Transverse colon (tissue), 4 donors: ENCODE measurements around the gene FOSB. TPM values are rescaled to one million over a fixed set of nuclear protein-coding genes. Genes with fewer than 3 reads are reported as not detected.

Source experiments
- DNase-seq: peaks from one replicate; pipeline ENCODE4 v3.0.0-alpha.2; 2019
- H3K27ac ChIP-seq, 4 donors: fragments of 200-600 bp; sonication (generic); 2 replicates each; pipeline ENCODE4 v1.5.1; 2016 to 2018; ENCODE audit warnings: inconsistent platforms in 4 of 4
- H3K27me3 ChIP-seq: fragments of 200-600 bp; sonication (generic); 2 replicates; pipeline ENCODE4 v1.5.1; 2017; ENCODE audit warnings: inconsistent platforms
- H3K36me3 ChIP-seq, 4 donors: fragments of 200-600 bp; sonication (generic); 2 replicates each; pipeline ENCODE4 v1.5.1; 2017 to 2019; ENCODE audit warnings: inconsistent platforms in 4 of 4
- H3K4me1 ChIP-seq, 4 donors: fragments of 200-600 bp; sonication (generic); 2 replicates each; pipeline ENCODE4 v1.5.1; 2017 to 2020; ENCODE audit warnings: inconsistent platforms in 4 of 4
- H3K4me3 ChIP-seq, 4 donors: fragments of 200-600 bp; sonication (generic); 1 replicate in 1 of 4; 2 replicates in 3 of 4; pipeline versions ENCODE4 v1.5.1 to v1.6.1; 2017 to 2019; ENCODE audit warnings: inconsistent platforms in 4 of 4
- H3K9me3 ChIP-seq, 2 donors: fragments of 200-600 bp; sonication (generic); 2 replicates each; pipeline ENCODE4 v1.5.1; 2017 to 2019; ENCODE audit warnings: inconsistent platforms in 2 of 2
- EP300 ChIP-seq: sonication (generic); formaldehyde crosslinking; IDR thresholded peaks from one replicate; pipeline ENCODE4 v1.6.1; 2017; ENCODE audit warnings: antibody characterized with exemption, low read depth
- POLR2A ChIP-seq: fragments of 450-650 bp; IDR thresholded peaks from one replicate; pipeline ENCODE4 v1.6.1; 2016; ENCODE audit warnings: antibody characterized with exemption, mild to moderate bottlenecking, moderate library complexity
- POLR2AphosphoS5 ChIP-seq, 3 donors: sonication (generic); formaldehyde crosslinking; IDR thresholded peaks; one replicate each; pipeline ENCODE4 v1.6.1; 2016; ENCODE audit warnings: antibody characterized with exemption in 3 of 3
- WGBS, 2 donors: methylation state at CpG; one replicate each; pipeline ENCODE4 v1.1.5; 2018; ENCODE audit warnings: low coverage in 1 of 2; 5-methylcytosine and 5-hydroxymethylcytosine counted together
- in situ Hi-C, 4 donors: fragments of 200-750 bp; cut with MboI; loops; one replicate each; pipeline versions ENCODE4 v1.15.0 to v1.15.1; 2017; ENCODE audit warnings: low sequenced_read_pairs in 3 of 4, low pct_ligation_motif_present in 1 of 4, low pct_unique_long_range_greater_than_20kb in 1 of 4
- intact Hi-C: fragments of 100-400 bp; cut with DNase I; formaldehyde crosslinking; loops from one replicate; pipeline ENCODE4 v1.15.1; 2023; ENCODE audit warnings: low total_unique reads
- total RNA-seq, 4 donors: library from RNA; depleted of rRNA; stranded (reverse); fragments of >200 nt; gene quantifications; one replicate each; pipeline ENCODE4 v1.1.0, GENCODE V29; 2016
- TF ChIP-seq, protein P1 (sequence below), 5 experiments: fragments of 200-600 bp in 3 of 5; fragments of 450-650 bp in 2 of 5; sonication (generic) in 3 of 5; IDR thresholded peaks; 1 replicate in 2 of 5; 2 replicates in 3 of 5; pipeline ENCODE4 v1.5.1; 2016 to 2017; ENCODE audit warnings: antibody characterized with exemption in 5 of 5, inconsistent platforms in 3 of 5, mild to moderate bottlenecking in 2 of 5, moderate library complexity in 1 of 5

Gene FOSB
- total RNA-seq, 4 donors from 2014 or later: 14.5 to 64.7 (median 25.6) TPM

DNA sequence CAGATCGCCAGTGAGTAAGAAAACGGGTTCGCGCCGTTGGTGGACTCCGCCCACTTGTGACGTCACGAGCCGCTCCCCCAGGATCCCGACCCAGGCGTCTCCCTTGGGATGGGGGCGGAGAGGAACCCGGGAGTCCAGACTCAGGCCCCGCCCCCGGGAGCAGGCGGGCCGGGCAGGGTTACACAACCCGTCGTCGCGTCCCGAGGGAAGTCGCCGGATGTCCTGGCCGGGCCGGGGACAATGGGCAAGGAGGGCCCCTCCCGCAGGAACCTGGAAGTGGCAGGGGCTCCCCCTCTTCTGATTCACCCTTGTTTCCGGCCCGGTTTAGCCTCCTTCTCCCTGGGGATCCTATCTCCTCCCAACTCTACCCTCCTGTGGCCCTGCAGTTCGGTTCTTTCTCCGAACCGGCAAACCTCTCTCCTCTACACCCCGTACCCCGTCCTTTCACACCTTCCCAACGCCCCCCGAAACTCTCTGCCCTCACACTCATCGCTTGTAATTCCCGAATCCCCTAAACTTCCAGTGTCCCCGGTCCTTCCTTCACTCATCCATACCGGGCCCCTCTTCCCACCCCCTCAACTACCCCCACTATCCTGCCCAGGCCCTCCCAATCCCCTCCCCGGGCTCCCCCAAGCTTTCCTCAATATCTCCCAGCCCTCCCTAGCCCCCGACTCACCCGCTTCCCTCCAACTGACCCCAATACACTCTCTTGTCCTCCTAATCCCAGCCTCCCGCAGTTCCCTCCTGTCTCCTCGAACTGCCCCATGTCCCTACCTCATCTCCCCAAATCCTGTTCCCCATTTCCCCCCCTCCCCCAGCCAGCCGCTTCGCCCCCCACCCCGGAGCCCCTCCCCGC is 24.1 kb upstream of the FOSB start:
- WGBS, 2 donors: 1 to 2% methylated on average over 9 to 47 of the region's 49 CpGs
- H3K27ac ChIP-seq: peak overlapping the region; percentile 91 to 93 (median 92)
- peak; percentile 98 for DNase-seq
- H3K9me3 ChIP-seq: no peaks in the 10 kb centered on the region
- intact Hi-C loops (no loop called here), in situ Hi-C loops (loop anchor here in 3 of 4 donors (5.0 kb wide), 1 partner anchor 34 kb away; no protein-coding TSS in a partner anchor)
- H3K4me3 ChIP-seq: peak overlapping the region; percentile 28 to 59 (median 36)
- no peaks in the 10 kb centered on the region for H3K36me3 ChIP-seq
- peaks cover 11 to 65% (median 32%) of the 10 kb centered on the region in 4 donors for H3K4me1 ChIP-seq
- no peaks in the 10 kb centered on the region for H3K27me3 ChIP-seq
- TF ChIP-seq EP300: peak; percentile 71
- peak; percentile 88 to 95 (median 94) for TF ChIP-seq POLR2AphosphoS5 (IDR thresholded peaks at IDR 0.05)
- TF ChIP-seq POLR2A: peak; percentile 92
- TF ChIP-seq, protein P1, sequence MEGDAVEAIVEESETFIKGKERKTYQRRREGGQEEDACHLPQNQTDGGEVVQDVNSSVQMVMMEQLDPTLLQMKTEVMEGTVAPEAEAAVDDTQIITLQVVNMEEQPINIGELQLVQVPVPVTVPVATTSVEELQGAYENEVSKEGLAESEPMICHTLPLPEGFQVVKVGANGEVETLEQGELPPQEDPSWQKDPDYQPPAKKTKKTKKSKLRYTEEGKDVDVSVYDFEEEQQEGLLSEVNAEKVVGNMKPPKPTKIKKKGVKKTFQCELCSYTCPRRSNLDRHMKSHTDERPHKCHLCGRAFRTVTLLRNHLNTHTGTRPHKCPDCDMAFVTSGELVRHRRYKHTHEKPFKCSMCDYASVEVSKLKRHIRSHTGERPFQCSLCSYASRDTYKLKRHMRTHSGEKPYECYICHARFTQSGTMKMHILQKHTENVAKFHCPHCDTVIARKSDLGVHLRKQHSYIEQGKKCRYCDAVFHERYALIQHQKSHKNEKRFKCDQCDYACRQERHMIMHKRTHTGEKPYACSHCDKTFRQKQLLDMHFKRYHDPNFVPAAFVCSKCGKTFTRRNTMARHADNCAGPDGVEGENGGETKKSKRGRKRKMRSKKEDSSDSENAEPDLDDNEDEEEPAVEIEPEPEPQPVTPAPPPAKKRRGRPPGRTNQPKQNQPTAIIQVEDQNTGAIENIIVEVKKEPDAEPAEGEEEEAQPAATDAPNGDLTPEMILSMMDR (IDR thresholded peaks at IDR 0.05): no peak

DNA sequence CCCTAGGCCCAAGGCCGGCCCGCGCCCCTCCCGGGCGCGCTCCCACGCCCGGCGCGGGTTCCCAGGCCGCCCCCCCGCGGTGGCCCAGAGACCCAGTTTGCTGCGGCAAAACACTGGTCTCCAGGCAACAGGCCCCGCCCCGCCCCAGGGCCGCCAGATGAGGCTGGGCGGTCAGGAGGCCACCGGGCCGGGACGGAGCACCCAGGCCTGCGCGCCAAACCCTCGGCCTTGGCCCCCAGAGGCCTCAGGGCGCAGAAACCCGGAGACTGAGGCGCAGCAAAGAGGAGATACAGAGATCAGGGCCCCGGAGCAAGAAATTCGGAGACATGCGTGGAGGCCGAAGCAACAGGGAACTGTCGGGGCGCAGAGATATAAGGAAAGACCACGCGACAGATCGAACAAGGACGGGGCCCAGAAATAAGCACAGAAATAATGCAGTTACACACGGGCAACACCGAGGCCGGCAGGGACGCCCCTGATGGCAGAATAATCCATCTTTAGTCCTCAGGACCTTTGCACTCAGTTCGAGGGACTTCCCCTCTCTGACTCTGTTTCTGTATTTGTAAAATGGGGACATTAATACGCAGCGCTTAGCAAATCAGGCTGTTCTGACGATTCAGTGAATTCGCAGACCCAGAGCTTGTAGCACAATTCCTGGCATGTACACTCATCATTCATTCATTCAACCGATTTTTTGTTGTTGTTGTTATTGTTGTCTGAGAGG is 23.3 kb upstream of the FOSB start:
- peaks cover 15 to 68% (median 39%) of the 10 kb centered on the region in 4 donors for H3K4me1 ChIP-seq
- H3K27ac ChIP-seq: peak overlapping the region; percentile 91 to 93 (median 92)
- WGBS, 2 donors: 14 to 40% methylated on average over 5 to 27 of the region's 47 CpGs
- in situ Hi-C loops (loop anchor here in 3 of 4 donors (5.0 kb wide), 1 partner anchor 33 kb away; no protein-coding TSS in a partner anchor), intact Hi-C loops (no loop called here)
- peak overlapping the region; percentile 28 to 59 (median 36) for H3K4me3 ChIP-seq
- H3K9me3 ChIP-seq: no peaks in the 10 kb centered on the region
- H3K36me3 ChIP-seq: no peaks in the 10 kb centered on the region
- DNase-seq: peak; percentile 96
- no peaks in the 10 kb centered on the region for H3K27me3 ChIP-seq
- TF ChIP-seq POLR2AphosphoS5 (IDR thresholded peaks at IDR 0.05) (peak; percentile 40 to 74 (median 58)), EP300 (peak; percentile 69), POLR2A (peak; percentile 45)
- TF ChIP-seq, protein P1 (IDR thresholded peaks at IDR 0.05): peak in 1 of 5 experiments; percentile 9

DNA sequence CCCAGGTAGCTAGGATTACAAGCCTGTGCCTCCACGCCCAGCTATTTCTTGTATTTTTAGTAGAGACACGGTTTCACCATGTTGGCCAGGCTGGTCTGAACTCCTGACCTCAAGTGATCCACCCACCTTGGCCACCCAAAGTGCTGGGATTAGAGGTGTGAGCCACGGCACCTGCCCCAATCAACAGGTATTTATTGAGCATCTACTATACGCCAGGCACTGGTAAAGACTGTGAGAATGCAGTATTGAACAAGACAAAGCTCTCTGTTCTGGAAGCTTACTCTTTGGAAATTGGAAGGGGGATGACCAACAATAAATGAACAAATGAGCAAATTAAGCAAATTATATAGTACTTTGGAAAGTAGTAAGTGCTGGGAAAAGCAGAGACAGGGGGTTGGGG is 22.7 kb upstream of the FOSB start:
- intact Hi-C loops (no loop called here), in situ Hi-C loops (no loop called here)
- no peaks in the 10 kb centered on the region for H3K36me3 ChIP-seq
- no peak for DNase-seq
- peaks cover 22 to 72% (median 44%) of the 10 kb centered on the region in 4 donors for H3K4me1 ChIP-seq
- H3K27ac ChIP-seq: peak overlapping the region; percentile 91 to 93 (median 92)
- no peaks in the 10 kb centered on the region for H3K9me3 ChIP-seq
- 89 to 94% methylated on average over 3 to 4 of the region's 4 CpGs for WGBS, 2 donors
- no peaks in the 10 kb centered on the region for H3K27me3 ChIP-seq
- no peak for TF ChIP-seq EP300
- no peak for TF ChIP-seq POLR2A
- TF ChIP-seq POLR2AphosphoS5 (IDR thresholded peaks at IDR 0.05): no peak
- TF ChIP-seq, protein P1 (IDR thresholded peaks at IDR 0.05): no peak
- H3K4me3 ChIP-seq: no peak overlapping the region

DNA sequence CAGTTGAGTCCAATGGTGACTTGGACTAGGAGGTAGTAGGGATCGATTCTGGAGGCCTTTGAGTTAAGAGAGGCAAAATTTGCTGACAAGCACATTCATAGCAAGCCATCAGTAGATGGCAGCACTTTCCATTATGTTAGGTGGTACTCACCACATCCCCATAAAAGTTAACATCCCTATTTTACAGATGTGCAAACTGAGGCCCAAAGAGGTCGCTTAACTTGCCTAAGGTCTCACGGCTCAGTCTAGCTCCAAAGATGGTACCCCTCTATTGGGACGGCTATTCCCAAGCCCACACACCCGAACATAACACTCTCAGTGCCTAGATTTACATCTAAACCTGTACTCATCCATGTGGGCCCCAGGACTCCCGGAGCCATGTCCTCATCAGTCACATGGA is 21.5 kb upstream of the FOSB start:
- Histone ChIP-seq H3K4me3 (no peak overlapping the region), H3K27me3 (no peaks in the 10 kb centered on the region), H3K4me1 (peaks cover 24 to 70% (median 48%) of the 10 kb centered on the region in 4 donors), H3K27ac (peak overlapping the region; percentile 61 to 91 (median 74)), H3K36me3 (no peaks in the 10 kb centered on the region), H3K9me3 (no peaks in the 10 kb centered on the region)
- TF ChIP-seq POLR2A (no peak), EP300 (no peak), POLR2AphosphoS5 (IDR thresholded peaks at IDR 0.05) (no peak)
- TF ChIP-seq, protein P1 (IDR thresholded peaks at IDR 0.05): peak in 2 of 5 experiments; percentile 11 to 30
- intact Hi-C loops: no loop called here
- WGBS, 2 donors: 80% methylated on average over 6 of the region's 6 CpGs; no CpG with 5 or more reads in 1 of the 2 donors
- in situ Hi-C loops: no loop called here
- no peak for DNase-seq
